COLO668 (cell line): Measurements from ENCODE around the gene GRIA3.

Experiments
- DNase-seq: peaks from one replicate; lab custom pipeline; 2025; ENCODE audit not compliant: unreplicated experiment; lab: John Stamatoyannopoulos, UW

Gene GRIA3

GRCh38 chrX:123184219-123184865, at the start of gene GRIA3:
GRIA3 (plus strand) TSS chrX:123184278; CDS start chrX:123184536, 258 bp downstream.
- DNase-seq: no peak

DNA sequence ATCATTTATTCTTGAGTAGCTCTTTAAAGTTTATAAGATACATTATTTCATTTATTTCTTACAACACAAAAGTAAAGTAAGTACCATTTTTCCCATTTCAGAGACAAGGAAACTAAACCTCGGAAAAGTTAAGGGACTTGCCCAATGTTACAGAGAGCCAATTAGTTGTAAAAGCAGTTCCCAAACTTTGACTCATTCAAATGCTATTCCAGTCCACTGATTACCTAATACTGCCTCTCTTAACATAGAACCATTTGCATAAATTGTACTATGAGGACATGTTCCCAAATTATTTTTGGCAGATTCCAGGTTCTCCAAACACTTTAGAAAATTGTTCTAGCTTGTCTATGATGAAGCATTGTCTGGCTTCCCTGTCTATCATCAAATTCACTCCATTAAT, 45.6 kb upstream of the GRIA3 start:
- no peak for DNase-seq

DNA sequence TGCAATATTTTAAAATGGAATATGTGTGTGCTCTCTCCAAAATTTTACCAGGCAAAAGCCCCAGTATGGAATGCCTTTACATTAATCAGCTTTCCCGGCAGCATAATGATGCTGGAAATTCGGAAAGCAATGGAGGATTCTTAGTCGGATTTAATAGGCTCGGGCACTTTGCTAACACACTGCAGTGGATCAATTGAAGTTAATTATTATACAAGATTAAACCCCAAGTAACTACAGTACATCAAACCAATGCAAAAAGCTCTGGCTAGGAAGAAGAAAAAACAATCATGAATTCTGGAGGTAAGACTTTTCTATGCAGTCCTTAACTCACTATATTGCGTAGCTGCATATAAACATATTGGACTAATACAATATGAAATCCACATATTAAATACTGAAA, 43.6 kb upstream of the GRIA3 start:
- DNase-seq: no peak

- no peak for DNase-seq
Measured at GRCh38 chrX:123140904-123141303, 43.2 kb upstream of the GRIA3 start.

- DNase-seq: no peak
Measured at GRCh38 chrX:123153846-123154335, 30.2 kb upstream of the GRIA3 start.

DNA sequence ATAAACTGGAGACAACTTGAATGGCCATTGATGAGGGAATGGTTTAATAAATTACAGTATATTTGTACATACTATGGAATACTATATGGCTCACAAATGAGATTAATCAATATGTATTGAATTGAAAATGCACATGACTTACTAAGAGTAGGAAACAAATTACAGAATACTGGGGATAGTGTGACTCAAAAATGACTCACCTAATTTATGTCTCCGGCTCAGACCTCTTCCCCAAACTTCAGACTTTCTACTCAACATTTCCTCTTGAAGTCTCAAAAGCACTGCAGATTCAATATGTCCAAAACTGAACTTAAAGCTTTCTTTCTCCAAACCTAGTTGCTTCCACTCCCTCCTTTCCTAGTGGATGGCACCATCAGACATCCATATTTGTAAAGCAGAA, 28.8 kb upstream of the GRIA3 start:
- DNase-seq: no peak

- no peak for DNase-seq
Measured at GRCh38 chrX:123157586-123157985, 26.5 kb upstream of the GRIA3 start.

DNA sequence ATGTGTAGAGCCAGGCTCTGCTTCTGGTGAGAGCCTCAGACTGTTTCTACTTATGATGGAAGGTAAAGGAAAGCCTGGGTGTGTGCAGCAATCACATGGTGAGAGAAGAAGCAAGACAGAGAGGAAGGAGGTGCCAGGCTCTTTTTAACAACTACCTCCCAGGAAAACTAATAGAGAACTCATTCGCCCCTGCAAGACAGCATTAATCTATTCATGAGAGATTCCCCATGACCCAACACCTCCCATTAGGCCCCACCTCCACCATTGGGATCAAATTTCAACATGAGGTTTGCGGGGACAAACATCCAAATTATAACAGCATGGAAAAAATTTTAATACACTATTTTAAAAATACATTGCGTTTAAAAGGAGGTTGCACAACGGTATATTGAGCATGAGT, 24.7 kb upstream of the GRIA3 start:
- DNase-seq: no peak

GRCh38 chrX:123167621-123168020, 16.5 kb upstream of the GRIA3 start:
- DNase-seq: no peak

GRCh38 chrX:123169247-123169901, 14.7 kb upstream of the GRIA3 start:
- no peak for DNase-seq

- no peak for DNase-seq
Measured at GRCh38 chrX:123170546-123170945, 13.5 kb upstream of the GRIA3 start.

DNA sequence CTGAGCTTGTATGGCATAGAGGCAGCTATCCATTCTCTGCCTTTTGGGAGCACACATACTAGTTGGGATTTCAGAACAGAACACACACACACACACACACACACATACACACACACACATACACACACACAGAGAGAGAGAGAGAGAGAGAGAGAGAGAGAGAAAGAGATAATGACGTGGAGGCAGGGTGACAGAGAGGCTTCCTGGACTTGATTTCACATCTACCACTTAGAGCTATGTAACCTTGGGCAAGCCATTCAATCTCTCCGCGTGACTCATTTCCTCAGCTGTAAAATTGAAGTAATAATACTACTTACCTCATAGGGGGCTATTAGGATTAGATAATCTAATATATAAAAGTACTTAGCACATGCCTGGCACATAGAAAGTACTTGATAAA, 12.3 kb upstream of the GRIA3 start:
- no peak for DNase-seq

DNA sequence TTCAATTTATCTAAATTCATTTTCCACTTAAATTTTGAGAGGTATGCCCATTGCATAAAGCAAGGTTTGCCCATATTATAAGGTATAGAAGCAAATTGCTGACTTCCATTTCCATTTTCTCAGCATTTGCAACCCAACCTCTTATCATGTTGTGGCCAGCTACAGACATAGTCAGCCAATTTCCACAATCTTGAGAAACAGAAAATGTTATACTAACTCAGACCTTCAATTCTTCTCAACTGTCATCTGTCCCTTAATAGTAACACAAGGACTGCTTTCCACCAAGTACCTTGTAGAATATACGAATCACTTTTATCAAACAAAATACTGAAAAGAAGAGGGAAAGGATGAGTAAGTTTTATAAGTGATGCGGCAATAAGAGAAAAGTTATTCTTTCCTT, 11.2 kb upstream of the GRIA3 start:
- no peak for DNase-seq

- DNase-seq: no peak
Measured at GRCh38 chrX:123173833-123174232, 10.2 kb upstream of the GRIA3 start.

DNA sequence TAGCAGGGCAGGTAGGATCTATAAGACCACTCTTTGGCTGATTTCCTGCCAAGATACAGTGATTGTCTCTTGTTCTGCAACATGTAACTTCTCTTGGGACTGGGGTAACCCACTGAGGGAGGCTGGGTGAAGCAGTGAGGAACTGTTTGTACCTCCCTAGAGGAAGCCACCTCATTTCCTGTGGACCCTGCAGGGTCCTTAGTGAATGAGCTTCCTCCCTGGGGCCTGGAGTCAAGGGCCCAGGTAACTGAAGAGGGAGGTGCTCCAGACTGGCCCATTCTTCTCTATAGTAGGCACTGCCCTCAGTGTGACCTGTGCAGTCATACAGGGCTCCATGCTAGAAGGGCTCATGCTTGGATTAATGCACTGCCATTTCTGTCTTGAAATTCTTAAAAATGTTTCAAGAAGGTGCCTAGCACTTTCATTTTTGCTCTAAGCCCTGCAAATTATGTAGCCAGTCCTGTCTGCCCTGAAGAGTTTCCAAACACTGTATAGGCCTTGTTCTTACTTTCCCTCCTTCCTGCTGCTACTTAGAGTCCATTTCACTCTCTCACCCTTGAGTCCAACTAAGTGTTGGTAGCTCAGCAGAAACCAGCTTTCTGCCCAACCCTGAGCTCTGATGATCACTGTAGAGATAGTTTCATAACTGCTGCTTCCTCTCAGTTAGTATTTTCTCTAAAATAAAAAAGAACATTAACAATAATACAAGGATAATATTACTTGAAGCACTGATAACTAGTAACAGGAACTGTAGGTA, 8.5 kb upstream of the GRIA3 start:
- DNase-seq: no peak

- DNase-seq: no peak
Measured at GRCh38 chrX:123181233-123181914, 2.7 kb upstream of the GRIA3 start.

GRCh38 chrX:123184866-123185276, 793 bp downstream of the GRIA3 start:
- DNase-seq: peak; percentile 6

- DNase-seq: no peak
Measured at GRCh38 chrX:123185721-123186120, 1.6 kb downstream of the GRIA3 start.

GRCh38 chrX:123186801-123187200, 2.7 kb downstream of the GRIA3 start:
- no peak for DNase-seq

- DNase-seq: no peak
Measured at GRCh38 chrX:123188081-123188480, 4.0 kb downstream of the GRIA3 start.

- DNase-seq: no peak
Measured at GRCh38 chrX:123189338-123189737, 5.3 kb downstream of the GRIA3 start.
